Hepatocyte (in vitro differentiated cells): ENCODE results near the gene AQP10.

Source experiments
- CTCF ChIP-seq: fragments of 200-600 bp; sonication (generic); IDR thresholded peaks from 2 replicates; pipeline ENCODE4 v1.5.1; 2016; ENCODE audit warnings: antibody characterized with exemption, mild to moderate bottlenecking; ENCODE audit not compliant: poor library complexity
- EZH2 ChIP-seq: fragments of 200-600 bp; sonication (generic); IDR thresholded peaks from 2 replicates; pipeline ENCODE4 v1.6.1; 2016; ENCODE audit warnings: antibody characterized with exemption, mild to moderate bottlenecking, borderline replicate concordance
- EZH2phosphoT487 ChIP-seq: fragments of 200-600 bp; sonication (generic); IDR thresholded peaks from one replicate; pipeline ENCODE4 v1.6.1; 2018; ENCODE audit warnings: antibody characterized with exemption, mild to moderate bottlenecking, low read depth, moderate library complexity; ENCODE audit not compliant: unreplicated experiment, severe bottlenecking

GRCh38 chr1:154353460-154353904 is 32.6 kb downstream of the AQP10 start:
- TF ChIP-seq CTCF (peak; percentile 34), EZH2 (no peak), EZH2phosphoT487 (no peak)
